ENCODE data around the gene OPTN.

The OPTN gene

GRCh38 chr10:13089345-13089744 lies 10.6 kb upstream of the OPTN start:
- WGBS, 2 donors (ENCODE audit: extremely low coverage in 2 of 2, insufficient read length in 2 of 2, insufficient replicate concordance in 1 of 2) = no CpG with 5 or more reads among the region's 4 CpGs
- H3K18ac ChIP-seq (ENCODE audit: low read length) = no peak overlapping the region
- H3K4me2 ChIP-seq (ENCODE audit: insufficient read depth, low read length, poor library complexity, severe bottlenecking) = no peak overlapping the region
- H3K4me1 ChIP-seq (ENCODE audit: control insufficient read depth in 2 of 2, insufficient read depth in 1 of 2, low read depth in 1 of 2, low read length in 2 of 2) = no peaks in the 10 kb centered on the region
- H3K9me3 ChIP-seq (replicated peaks in 1 of 2; ENCODE audit: control insufficient read depth in 2 of 2, insufficient read depth in 1 of 2, low read depth in 1 of 2, low read length in 2 of 2) = peaks cover 2 to 4% of the 10 kb centered on the region in 2 donors
- H4K91ac ChIP-seq (ENCODE audit: low read depth, low read length, poor library complexity) = no peak overlapping the region
- no peak overlapping the region for H4K8ac ChIP-seq (ENCODE audit: low read depth, low read length)
- DNase-seq (ENCODE audit: low spot score) = no peak
- H2BK120ac ChIP-seq (ENCODE audit: low read depth, low read length) = no peak overlapping the region
- no peaks in the 10 kb centered on the region for H3K79me1 ChIP-seq (ENCODE audit: low read depth, low read length)
- no peak overlapping the region for H3K23ac ChIP-seq (ENCODE audit: low read depth, low read length, poor library complexity)
- H3K4me3 ChIP-seq (ENCODE audit: low read length in 2 of 2) = no peak overlapping the region
- no peaks in the 10 kb centered on the region for H3K36me3 ChIP-seq (replicated peaks in 1 of 2; ENCODE audit: control insufficient read depth in 2 of 2, insufficient read depth in 2 of 2, low read length in 2 of 2)
- no peak overlapping the region for H2BK5ac ChIP-seq (ENCODE audit: low read length)
- H3K14ac ChIP-seq (ENCODE audit: low read length) = no peak overlapping the region
- no peak overlapping the region for H2AFZ ChIP-seq (ENCODE audit: low read length)
- H3K9ac ChIP-seq (ENCODE audit: low read depth, low read length, poor library complexity) = no peak overlapping the region
- no peak overlapping the region for H2AK5ac ChIP-seq (ENCODE audit: low read depth, low read length)
- H3K27ac ChIP-seq (replicated peaks; ENCODE audit: low read length) = no peak overlapping the region
- H3K27me3 ChIP-seq (ENCODE audit: control insufficient read depth in 3 of 3, insufficient read depth in 3 of 3, low read depth in 1 of 3, low read length in 3 of 3) = no peaks in the 10 kb centered on the region
- H3K4ac ChIP-seq (ENCODE audit: low read length) = no peak overlapping the region
- no peak overlapping the region for H2BK15ac ChIP-seq (ENCODE audit: low read length)
- no peak overlapping the region for H2BK12ac ChIP-seq (ENCODE audit: low read length)

- no CpG with 5 or more reads among the region's 2 CpGs for whole genome bisulfite sequencing, 2 donors (ENCODE audit: extremely low coverage in 2 of 2, insufficient read length in 2 of 2, insufficient replicate concordance in 1 of 2)
Measured at GRCh38 chr10:13090289-13090688, 9.7 kb upstream of the OPTN start.

GRCh38 chr10:13091801-13092200 lies 8.2 kb upstream of the OPTN start:
- no peak overlapping the region for H2AFZ ChIP-seq (ENCODE audit: low read length)
- H3K18ac ChIP-seq (ENCODE audit: low read length) = no peak overlapping the region
- no peak overlapping the region for H3K4me3 ChIP-seq (ENCODE audit: low read length in 2 of 2)
- no peak overlapping the region for H4K91ac ChIP-seq (ENCODE audit: low read depth, low read length, poor library complexity)
- no peaks in the 10 kb centered on the region for H3K27me3 ChIP-seq (ENCODE audit: control insufficient read depth in 3 of 3, insufficient read depth in 3 of 3, low read depth in 1 of 3, low read length in 3 of 3)
- H3K79me1 ChIP-seq (ENCODE audit: low read depth, low read length) = no peaks in the 10 kb centered on the region
- H2BK120ac ChIP-seq (ENCODE audit: low read depth, low read length) = no peak overlapping the region
- H3K9me3 ChIP-seq (replicated peaks in 1 of 2; ENCODE audit: control insufficient read depth in 2 of 2, insufficient read depth in 1 of 2, low read depth in 1 of 2, low read length in 2 of 2) = peaks cover 0 to under 1% of the 10 kb centered on the region in 2 donors
- no peak overlapping the region for H3K4me2 ChIP-seq (ENCODE audit: insufficient read depth, low read length, poor library complexity, severe bottlenecking)
- H3K4ac ChIP-seq (ENCODE audit: low read length) = no peak overlapping the region
- H2BK5ac ChIP-seq (ENCODE audit: low read length) = no peak overlapping the region
- no peak overlapping the region for H3K14ac ChIP-seq (ENCODE audit: low read length)
- no peak overlapping the region for H3K9ac ChIP-seq (ENCODE audit: low read depth, low read length, poor library complexity)
- no CpG with 5 or more reads among the region's 3 CpGs for WGBS, 2 donors (ENCODE audit: extremely low coverage in 2 of 2, insufficient read length in 2 of 2, insufficient replicate concordance in 1 of 2)
- no peak overlapping the region for H4K8ac ChIP-seq (ENCODE audit: low read depth, low read length)
- no peak overlapping the region for H2AK5ac ChIP-seq (ENCODE audit: low read depth, low read length)
- DNase-seq (ENCODE audit: low spot score) = no peak
- H2BK12ac ChIP-seq (ENCODE audit: low read length) = peak overlapping the region; percentile 46
- no peak overlapping the region for H2BK15ac ChIP-seq (ENCODE audit: low read length)
- no peaks in the 10 kb centered on the region for H3K4me1 ChIP-seq (ENCODE audit: control insufficient read depth in 2 of 2, insufficient read depth in 1 of 2, low read depth in 1 of 2, low read length in 2 of 2)
- no peak overlapping the region for H3K23ac ChIP-seq (ENCODE audit: low read depth, low read length, poor library complexity)
- no peak overlapping the region for H3K27ac ChIP-seq (replicated peaks; ENCODE audit: low read length)
- H3K36me3 ChIP-seq (replicated peaks in 1 of 2; ENCODE audit: control insufficient read depth in 2 of 2, insufficient read depth in 2 of 2, low read length in 2 of 2) = no peaks in the 10 kb centered on the region

More at GRCh38 chr10:13090289-13090688, 9.7 kb upstream of the OPTN start:
- Histone ChIP-seq H3K79me1 (ENCODE audit: low read depth, low read length) (no peaks in the 10 kb centered on the region), H3K36me3 (replicated peaks in 1 of 2; ENCODE audit: control insufficient read depth in 2 of 2, insufficient read depth in 2 of 2, low read length in 2 of 2) (no peaks in the 10 kb centered on the region), H2BK120ac (ENCODE audit: low read depth, low read length) (no peak overlapping the region), H3K4me1 (ENCODE audit: control insufficient read depth in 2 of 2, insufficient read depth in 1 of 2, low read depth in 1 of 2, low read length in 2 of 2) (no peaks in the 10 kb centered on the region), H2BK15ac (ENCODE audit: low read length) (no peak overlapping the region), H3K14ac (ENCODE audit: low read length) (no peak overlapping the region), H3K4me3 (ENCODE audit: low read length in 2 of 2) (no peak overlapping the region), H3K4ac (ENCODE audit: low read length) (no peak overlapping the region), H3K4me2 (ENCODE audit: insufficient read depth, low read length, poor library complexity, severe bottlenecking) (no peak overlapping the region), H3K27me3 (ENCODE audit: control insufficient read depth in 3 of 3, insufficient read depth in 3 of 3, low read depth in 1 of 3, low read length in 3 of 3) (no peaks in the 10 kb centered on the region), H3K9ac (ENCODE audit: low read depth, low read length, poor library complexity) (no peak overlapping the region), H2BK12ac (ENCODE audit: low read length) (no peak overlapping the region), H3K23ac (ENCODE audit: low read depth, low read length, poor library complexity) (no peak overlapping the region), H2BK5ac (ENCODE audit: low read length) (no peak overlapping the region), H2AK5ac (ENCODE audit: low read depth, low read length) (no peak overlapping the region), H3K27ac (replicated peaks; ENCODE audit: low read length) (no peak overlapping the region), H2AFZ (ENCODE audit: low read length) (no peak overlapping the region), H4K91ac (ENCODE audit: low read depth, low read length, poor library complexity) (no peak overlapping the region), H3K9me3 (replicated peaks in 1 of 2; ENCODE audit: control insufficient read depth in 2 of 2, insufficient read depth in 1 of 2, low read depth in 1 of 2, low read length in 2 of 2) (peaks cover 0 to 2% of the 10 kb centered on the region in 2 donors), H4K8ac (ENCODE audit: low read depth, low read length) (no peak overlapping the region), H3K18ac (ENCODE audit: low read length) (no peak overlapping the region)
- no peak for DNase-seq (ENCODE audit: low spot score)

- Histone ChIP-seq H2AFZ (ENCODE audit: low read length) (no peak overlapping the region), H2AK5ac (ENCODE audit: low read depth, low read length) (no peak overlapping the region), H3K4me3 (ENCODE audit: low read length in 2 of 2) (no peak overlapping the region), H3K4me2 (ENCODE audit: insufficient read depth, low read length, poor library complexity, severe bottlenecking) (no peak overlapping the region), H3K9ac (ENCODE audit: low read depth, low read length, poor library complexity) (no peak overlapping the region), H3K27ac (replicated peaks; ENCODE audit: low read length) (no peak overlapping the region), H3K14ac (ENCODE audit: low read length) (no peak overlapping the region), H2BK15ac (ENCODE audit: low read length) (no peak overlapping the region), H3K27me3 (ENCODE audit: control insufficient read depth in 3 of 3, insufficient read depth in 3 of 3, low read depth in 1 of 3, low read length in 3 of 3) (no peaks in the 10 kb centered on the region), H3K18ac (ENCODE audit: low read length) (no peak overlapping the region), H2BK120ac (ENCODE audit: low read depth, low read length) (no peak overlapping the region), H3K23ac (ENCODE audit: low read depth, low read length, poor library complexity) (no peak overlapping the region), H3K4me1 (ENCODE audit: control insufficient read depth in 2 of 2, insufficient read depth in 1 of 2, low read depth in 1 of 2, low read length in 2 of 2) (no peaks in the 10 kb centered on the region), H3K36me3 (replicated peaks in 1 of 2; ENCODE audit: control insufficient read depth in 2 of 2, insufficient read depth in 2 of 2, low read length in 2 of 2) (no peaks in the 10 kb centered on the region), H3K9me3 (replicated peaks in 1 of 2; ENCODE audit: control insufficient read depth in 2 of 2, insufficient read depth in 1 of 2, low read depth in 1 of 2, low read length in 2 of 2) (no peaks in the 10 kb centered on the region), H3K4ac (ENCODE audit: low read length) (no peak overlapping the region), H2BK12ac (ENCODE audit: low read length) (no peak overlapping the region), H4K8ac (ENCODE audit: low read depth, low read length) (no peak overlapping the region), H2BK5ac (ENCODE audit: low read length) (no peak overlapping the region), H3K79me1 (ENCODE audit: low read depth, low read length) (no peaks in the 10 kb centered on the region), H4K91ac (ENCODE audit: low read depth, low read length, poor library complexity) (no peak overlapping the region)
- DNase-seq (ENCODE audit: low spot score) = no peak
- WGBS, 2 donors (ENCODE audit: extremely low coverage in 2 of 2, insufficient read length in 2 of 2, insufficient replicate concordance in 1 of 2) = no CpG with 5 or more reads among the region's 7 CpGs
Measured at GRCh38 chr10:13092291-13093102, 7.5 kb upstream of the OPTN start.
